ENCODE measurements around the gene WWC2.
"Not testable (repeated sequence)": the region's sequence is repeated elsewhere in the genome, so short reads cannot be mapped to it uniquely, and the experiment has no call there.

WWC2 gene

GRCh38 chr4:183101956-183102480 is 3.0 kb downstream of the WWC2 start:
- no peak for DNase-seq

GRCh38 chr4:183105092-183105491 is 6.0 kb downstream of the WWC2 start:
- no peak for DNase-seq

- no peak for DNase-seq
Observed at GRCh38 chr4:183106839-183107238, 7.8 kb downstream of the WWC2 start.

GRCh38 chr4:183107891-183108459 is 8.9 kb downstream of the WWC2 start:
- DNase-seq, result no peak

GRCh38 chr4:183110244-183110643 is 11.2 kb downstream of the WWC2 start:
- DNase-seq, result no peak

GRCh38 chr4:183111452-183111885 is 12.4 kb downstream of the WWC2 start:
- DNase-seq, result no peak

GRCh38 chr4:183118141-183118540 is 19.1 kb downstream of the WWC2 start:
- no peak for DNase-seq

- no peak for DNase-seq
Observed at GRCh38 chr4:183118585-183118984, 19.5 kb downstream of the WWC2 start.

GRCh38 chr4:183121660-183122059 is 22.6 kb downstream of the WWC2 start:
- not testable (repeated sequence) for DNase-seq

GRCh38 chr4:183124228-183124627 is 25.2 kb downstream of the WWC2 start:
- DNase-seq, result no peak

GRCh38 chr4:183124865-183125264 is 25.8 kb downstream of the WWC2 start:
- no peak for DNase-seq

GRCh38 chr4:183129125-183129524 is 30.1 kb downstream of the WWC2 start:
- no peak for DNase-seq

GRCh38 chr4:183129675-183130074 is 30.6 kb downstream of the WWC2 start:
- DNase-seq, result no peak

- no peak for DNase-seq
Observed at GRCh38 chr4:183130328-183131155, 31.5 kb downstream of the WWC2 start.

GRCh38 chr4:183132081-183132480 is 33.0 kb downstream of the WWC2 start:
- DNase-seq, result no peak

GRCh38 chr4:183132865-183133264 is 33.8 kb downstream of the WWC2 start:
- DNase-seq, result no peak

- no peak for DNase-seq
Observed at GRCh38 chr4:183136855-183137254, 37.8 kb downstream of the WWC2 start.

GRCh38 chr4:183139058-183139750 is 40.1 kb downstream of the WWC2 start:
- DNase-seq, result no peak

GRCh38 chr4:183139972-183140570 is 41.0 kb downstream of the WWC2 start:
- DNase-seq, result no peak

- no peak for DNase-seq
Observed at GRCh38 chr4:183140911-183141320, 41.9 kb downstream of the WWC2 start.

GRCh38 chr4:183141997-183142396 is 42.9 kb downstream of the WWC2 start:
- DNase-seq, result no peak

GRCh38 chr4:183142571-183143550 is 43.8 kb downstream of the WWC2 start:
- DNase-seq, result no peak
